Neural progenitor cell (in vitro differentiated cells): ENCODE measurements around the gene UPF2.

Experiments
- EZH2 ChIP-seq: fragments of 200-600 bp; sonication (generic); IDR thresholded peaks from 2 replicates; pipeline ENCODE4 v1.6.1; 2017; ENCODE audit warnings: antibody characterized with exemption, mild to moderate bottlenecking, moderate library complexity
- EZH2phosphoT487 ChIP-seq: fragments of 200-600 bp; sonication (generic); IDR thresholded peaks from 2 replicates; pipeline ENCODE4 v1.6.1; 2017; ENCODE audit warnings: antibody characterized with exemption
- TF ChIP-seq, protein P1 (sequence below): fragments of 200-600 bp; sonication (generic); IDR thresholded peaks from 2 replicates; pipeline ENCODE4 v1.5.1; 2017; ENCODE audit warnings: antibody characterized with exemption, mild to moderate bottlenecking

DNA sequence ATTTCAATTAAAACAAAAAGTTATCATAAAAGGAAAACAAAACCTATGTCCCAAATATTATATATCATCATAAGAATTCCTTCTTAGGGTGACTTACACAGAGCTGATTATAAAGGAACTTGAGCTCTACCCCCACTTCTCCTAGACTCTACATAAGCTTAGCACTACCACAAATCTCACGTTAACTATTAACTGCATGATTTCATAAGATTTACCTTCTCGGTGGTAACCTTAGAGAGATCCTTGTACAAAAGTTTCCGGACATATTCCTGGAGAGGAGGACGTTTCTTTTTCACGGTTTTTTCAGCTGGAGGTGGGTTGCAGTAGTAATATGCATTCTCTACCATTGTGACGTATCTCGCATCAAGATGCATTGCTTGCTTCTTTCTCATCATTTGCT lies 83.7 kb downstream of the UPF2 start:
- TF ChIP-seq, protein P1, sequence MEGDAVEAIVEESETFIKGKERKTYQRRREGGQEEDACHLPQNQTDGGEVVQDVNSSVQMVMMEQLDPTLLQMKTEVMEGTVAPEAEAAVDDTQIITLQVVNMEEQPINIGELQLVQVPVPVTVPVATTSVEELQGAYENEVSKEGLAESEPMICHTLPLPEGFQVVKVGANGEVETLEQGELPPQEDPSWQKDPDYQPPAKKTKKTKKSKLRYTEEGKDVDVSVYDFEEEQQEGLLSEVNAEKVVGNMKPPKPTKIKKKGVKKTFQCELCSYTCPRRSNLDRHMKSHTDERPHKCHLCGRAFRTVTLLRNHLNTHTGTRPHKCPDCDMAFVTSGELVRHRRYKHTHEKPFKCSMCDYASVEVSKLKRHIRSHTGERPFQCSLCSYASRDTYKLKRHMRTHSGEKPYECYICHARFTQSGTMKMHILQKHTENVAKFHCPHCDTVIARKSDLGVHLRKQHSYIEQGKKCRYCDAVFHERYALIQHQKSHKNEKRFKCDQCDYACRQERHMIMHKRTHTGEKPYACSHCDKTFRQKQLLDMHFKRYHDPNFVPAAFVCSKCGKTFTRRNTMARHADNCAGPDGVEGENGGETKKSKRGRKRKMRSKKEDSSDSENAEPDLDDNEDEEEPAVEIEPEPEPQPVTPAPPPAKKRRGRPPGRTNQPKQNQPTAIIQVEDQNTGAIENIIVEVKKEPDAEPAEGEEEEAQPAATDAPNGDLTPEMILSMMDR, result no peak
- TF ChIP-seq EZH2phosphoT487 (no peak), EZH2 (no peak)
